ENCODE measurements around the gene SMTNL2.
"Not testable (repeated sequence)": the region's sequence is repeated elsewhere in the genome, so short reads cannot be mapped to it uniquely, and the experiment has no call there.

Gene SMTNL2

DNA sequence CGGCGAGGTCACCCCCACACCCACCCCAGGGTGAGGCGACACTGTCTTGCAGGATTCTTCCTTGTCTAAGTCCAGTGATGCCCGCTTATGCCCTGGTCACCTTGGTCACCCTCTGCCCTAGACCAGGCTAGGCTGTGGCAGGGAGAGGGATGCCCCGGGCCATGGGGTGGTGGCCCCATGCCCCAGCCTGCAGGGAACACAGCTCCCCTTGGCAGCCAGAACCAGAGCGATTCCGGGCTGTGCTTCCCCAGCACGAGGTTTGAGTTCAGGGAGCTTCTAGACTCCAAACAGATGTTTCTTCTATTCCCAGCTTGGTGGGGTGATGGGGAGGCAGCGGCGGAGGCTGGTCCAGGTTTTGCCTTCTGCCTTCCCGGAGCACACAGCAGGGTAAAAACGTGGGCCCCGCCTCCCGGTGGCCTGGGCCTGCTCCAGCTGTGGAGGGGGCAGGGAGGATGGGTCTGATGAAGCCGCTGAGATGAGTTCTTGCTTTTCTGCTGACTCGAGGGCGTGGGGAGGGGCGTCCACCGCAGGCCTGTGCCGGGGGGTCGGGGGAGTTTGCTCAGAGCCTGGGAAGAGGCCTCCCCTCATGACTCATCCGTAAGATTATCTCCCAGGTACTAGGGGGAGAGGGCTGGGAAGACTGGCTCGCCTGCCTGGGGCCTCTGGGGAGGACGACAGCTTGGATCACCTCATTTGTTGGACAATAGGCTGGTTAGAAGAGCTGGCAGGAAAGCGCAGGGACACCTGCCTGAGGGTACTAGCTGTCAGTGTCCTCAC lies 15.4 kb downstream of the SMTNL2 start:
- no peak for DNase-seq (ENCODE audit: extremely low read depth in 1 of 2, low read depth in 1 of 2)

DNA sequence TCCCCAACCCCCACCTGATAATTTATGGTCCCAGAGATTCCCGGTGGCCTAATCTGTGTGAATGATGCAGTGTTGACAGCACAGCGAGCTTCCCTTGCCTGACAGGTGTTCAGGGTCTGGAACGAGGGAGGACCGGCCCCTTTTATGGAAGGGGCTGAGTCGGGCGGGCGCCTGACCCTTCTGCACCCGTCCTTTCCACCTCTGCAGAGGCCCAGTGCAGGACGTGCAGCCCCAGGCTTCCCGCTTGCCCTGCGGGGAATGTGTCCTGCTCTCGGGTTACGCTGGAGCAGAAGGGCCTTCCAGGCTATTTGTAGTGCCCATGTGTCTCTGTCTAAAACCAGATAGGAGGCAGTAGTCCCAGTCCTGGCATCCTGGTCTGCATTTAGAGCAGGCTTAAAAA lies 16.2 kb downstream of the SMTNL2 start:
- DNase-seq (ENCODE audit: extremely low read depth in 1 of 2, low read depth in 1 of 2): no peak

DNA sequence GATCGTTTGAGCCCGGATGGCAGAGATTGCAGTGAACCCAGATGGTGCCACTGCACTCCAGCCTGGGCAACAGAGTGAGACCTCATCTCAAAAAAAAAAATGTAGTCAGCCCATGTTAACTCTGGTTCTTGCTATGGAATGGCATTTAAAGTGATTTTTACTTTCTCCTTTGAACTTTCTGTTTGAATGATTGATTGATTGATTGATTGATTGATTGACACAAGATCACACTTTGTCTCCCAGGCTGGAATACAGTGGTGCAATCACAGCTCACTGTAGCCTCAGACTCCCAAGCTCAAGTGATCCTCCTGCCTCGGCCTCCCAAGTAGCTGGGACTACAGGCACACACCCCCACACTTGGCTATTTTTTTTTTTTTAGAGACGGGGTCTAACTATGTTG lies 17.0 kb downstream of the SMTNL2 start:
- DNase-seq (ENCODE audit: extremely low read depth in 1 of 2, low read depth in 1 of 2): no peak

DNA sequence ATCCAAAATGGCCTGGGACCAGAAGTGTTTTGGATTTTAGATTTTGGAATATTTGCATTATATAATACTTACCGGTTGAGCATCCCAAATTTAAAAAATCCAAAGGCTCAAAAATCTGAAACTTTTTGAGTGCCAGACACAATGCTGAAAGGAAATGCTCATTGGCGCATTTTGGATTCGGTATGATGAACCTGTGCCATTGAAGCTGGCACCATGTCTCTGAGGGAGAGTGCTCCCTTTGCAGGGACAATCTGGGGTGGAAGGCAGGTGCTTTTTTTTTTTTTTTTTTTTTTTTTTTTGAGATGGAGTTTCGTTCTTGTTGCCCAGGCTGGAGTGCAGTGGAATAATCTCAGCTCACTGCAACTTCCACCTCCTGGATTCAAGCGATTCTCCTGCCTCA lies 17.7 kb downstream of the SMTNL2 start:
- DNase-seq (ENCODE audit: extremely low read depth in 1 of 2, low read depth in 1 of 2): no peak

DNA sequence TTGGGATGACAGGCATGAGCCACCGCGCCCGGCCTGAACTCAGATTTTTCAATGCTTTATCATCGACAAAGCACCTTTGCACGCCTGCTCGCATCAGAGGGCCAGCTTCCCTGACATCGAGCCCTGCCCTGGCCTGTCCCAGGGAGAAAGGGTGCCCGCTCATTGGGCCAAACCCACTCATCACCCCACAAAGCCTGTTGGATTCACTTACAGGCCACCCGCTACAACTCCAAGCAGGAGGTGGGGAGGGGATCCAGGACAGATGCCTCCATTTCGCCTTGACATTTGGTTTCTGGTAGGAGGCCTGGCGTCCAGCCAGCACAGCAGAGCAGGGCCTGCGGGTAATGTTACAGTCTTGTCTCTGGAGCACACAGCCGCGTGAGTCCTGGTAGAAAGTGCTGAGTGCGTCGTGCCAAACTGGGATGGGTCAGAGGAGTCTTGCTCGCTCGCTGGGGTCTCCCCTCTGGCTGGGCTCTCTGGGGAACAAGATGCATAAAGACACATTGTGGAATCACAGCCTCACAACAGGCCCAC lies 19.8 kb downstream of the SMTNL2 start:
- DNase-seq (ENCODE audit: extremely low read depth in 1 of 2, low read depth in 1 of 2): no peak

DNA sequence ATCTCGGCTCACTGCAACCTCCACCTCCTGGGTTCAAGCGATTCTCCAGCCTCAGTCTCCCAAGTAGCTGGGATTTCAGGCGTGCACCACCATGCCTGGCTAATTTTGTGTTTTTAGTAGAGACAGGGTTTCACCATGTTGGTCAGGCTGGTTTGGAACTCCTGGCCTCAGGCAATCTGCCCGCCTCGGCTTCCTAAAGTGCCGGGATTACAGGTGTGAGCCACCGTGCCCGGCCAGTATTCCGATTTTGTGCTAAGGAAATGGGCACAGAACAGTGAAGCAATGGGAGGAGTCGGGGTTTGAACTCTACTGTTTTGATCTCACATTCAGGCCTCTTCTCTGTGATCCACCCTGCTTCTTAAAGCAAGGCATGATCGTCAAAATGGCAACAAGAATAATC lies 20.4 kb downstream of the SMTNL2 start:
- not testable (repeated sequence) for DNase-seq (ENCODE audit: extremely low read depth in 1 of 2, low read depth in 1 of 2)

DNA sequence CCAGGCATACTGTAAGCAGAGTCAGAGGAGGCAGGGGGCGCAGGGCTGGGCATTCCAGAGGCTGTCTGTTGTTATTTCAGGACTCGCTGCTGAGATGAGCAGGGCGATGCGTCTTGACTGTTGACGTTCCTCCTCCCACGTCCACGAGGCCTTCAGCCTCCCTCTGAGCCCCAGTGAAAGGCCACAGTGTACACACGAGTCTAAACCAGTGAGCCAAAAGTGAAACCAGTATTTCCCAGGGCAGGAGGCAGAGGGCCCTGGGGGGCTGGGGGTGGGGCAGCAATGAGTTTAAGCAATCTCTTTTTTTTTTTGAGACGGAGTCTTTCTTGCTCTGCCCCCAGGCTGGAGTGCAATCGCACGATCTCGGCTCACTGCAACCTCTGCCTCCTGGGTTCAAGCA lies 21.5 kb downstream of the SMTNL2 start:
- no peak for DNase-seq (ENCODE audit: extremely low read depth in 1 of 2, low read depth in 1 of 2)

DNA sequence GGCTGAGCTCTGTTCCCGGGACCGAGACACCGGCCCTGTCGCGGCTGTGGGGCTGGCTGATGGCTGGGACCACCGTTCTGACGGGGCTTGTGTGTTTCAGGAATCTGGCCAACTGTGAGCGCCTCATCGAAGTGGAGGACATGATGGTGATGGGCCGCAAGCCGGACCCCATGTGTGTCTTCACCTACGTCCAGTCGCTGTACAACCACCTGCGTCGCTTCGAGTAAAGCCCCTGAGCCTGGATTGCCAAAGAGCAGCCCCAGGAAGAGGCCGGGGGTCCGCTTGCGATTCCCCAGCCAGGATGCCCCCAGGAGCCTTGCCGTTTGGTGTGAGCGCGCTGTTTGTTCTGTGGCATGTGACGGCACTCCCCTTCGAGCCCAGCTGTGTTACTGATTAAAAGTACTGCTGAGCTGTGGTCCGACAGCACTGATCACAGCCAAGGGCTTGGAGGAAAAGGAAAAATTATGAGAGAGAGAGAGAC lies 23.0 kb downstream of the SMTNL2 start:
- DNase-seq (ENCODE audit: extremely low read depth in 1 of 2, low read depth in 1 of 2): no peak

DNA sequence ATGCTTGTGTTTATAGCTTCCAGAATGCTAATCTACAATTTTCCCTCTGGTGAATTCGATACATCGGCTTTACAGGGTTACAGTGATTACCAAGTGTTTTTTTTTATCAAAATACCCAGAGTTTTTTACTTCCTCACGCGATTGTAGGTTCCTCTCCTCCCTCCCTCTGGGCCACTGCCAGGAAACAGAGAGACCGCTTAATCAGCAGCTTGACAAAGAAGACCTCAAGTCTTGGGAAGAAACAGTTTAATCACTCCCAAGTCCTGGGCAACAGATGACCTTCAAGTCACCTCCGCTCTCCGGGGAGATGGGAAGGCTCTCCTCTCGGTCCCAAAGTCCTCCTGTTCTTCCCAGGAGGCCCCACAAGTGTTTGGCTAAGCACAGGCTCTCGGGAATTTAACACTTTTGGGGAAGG lies 23.5 kb downstream of the SMTNL2 start:
- DNase-seq (ENCODE audit: extremely low read depth in 1 of 2, low read depth in 1 of 2): no peak

DNA sequence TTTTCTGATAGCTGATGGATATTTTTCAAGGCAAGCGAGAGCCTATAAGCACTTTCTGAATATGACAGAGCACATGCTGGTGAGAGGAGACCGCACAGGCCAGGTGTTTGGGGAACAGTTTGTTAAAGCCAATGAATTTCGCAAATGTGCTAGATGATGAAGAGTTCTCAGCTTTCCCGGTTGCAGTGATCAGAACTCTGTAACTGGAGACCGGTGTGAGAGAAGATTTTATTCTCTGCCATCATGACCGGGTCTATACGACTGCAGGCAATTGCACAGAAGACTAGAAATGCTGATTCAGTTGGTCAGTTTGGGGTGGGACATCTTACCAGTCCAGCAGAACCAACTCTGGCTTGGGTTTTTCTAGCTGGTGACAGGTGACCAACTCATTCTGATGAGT lies 25.4 kb downstream of the SMTNL2 start:
- no peak for DNase-seq (ENCODE audit: extremely low read depth in 1 of 2, low read depth in 1 of 2)

DNA sequence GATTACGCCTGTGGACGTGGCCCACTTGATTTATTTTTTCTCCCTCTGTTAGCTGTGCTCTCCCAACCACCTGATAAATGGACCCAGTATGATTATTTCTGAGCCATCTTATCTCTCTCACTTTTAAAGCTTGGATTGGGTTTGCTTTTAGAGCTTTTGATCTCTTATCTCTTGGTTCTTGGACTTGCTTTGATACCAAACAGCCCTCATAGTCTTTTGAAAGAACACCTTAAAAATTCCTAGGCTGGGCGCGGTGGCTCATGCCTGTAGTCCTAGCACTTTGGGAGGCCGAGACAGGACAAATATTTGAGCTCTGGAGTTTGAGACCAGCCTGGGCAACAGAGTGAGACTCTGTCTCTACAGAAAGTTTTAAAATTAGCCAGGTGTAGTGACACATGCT lies 25.8 kb downstream of the SMTNL2 start:
- DNase-seq (ENCODE audit: extremely low read depth in 1 of 2, low read depth in 1 of 2): no peak

DNA sequence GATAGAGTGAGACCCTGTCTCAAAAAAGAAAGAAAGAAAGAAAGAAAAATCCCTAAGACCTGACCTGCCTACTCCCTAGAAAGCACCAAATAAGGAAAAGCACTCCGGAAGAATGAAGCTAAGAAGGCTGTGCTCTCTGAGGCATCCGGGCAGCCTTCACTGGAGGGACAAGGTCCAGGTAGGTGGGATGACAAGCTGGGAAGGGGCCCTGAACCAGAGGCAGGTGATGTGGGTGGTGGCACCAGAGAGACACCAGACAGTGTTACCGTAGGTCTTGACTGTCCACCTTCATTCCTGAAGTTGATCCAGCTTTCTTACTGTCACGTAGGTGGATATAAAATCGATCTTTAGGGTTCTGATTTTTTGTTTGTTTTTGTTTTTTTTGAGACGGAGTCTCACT lies 26.3 kb downstream of the SMTNL2 start:
- DNase-seq (ENCODE audit: extremely low read depth in 1 of 2, low read depth in 1 of 2): no peak

DNA sequence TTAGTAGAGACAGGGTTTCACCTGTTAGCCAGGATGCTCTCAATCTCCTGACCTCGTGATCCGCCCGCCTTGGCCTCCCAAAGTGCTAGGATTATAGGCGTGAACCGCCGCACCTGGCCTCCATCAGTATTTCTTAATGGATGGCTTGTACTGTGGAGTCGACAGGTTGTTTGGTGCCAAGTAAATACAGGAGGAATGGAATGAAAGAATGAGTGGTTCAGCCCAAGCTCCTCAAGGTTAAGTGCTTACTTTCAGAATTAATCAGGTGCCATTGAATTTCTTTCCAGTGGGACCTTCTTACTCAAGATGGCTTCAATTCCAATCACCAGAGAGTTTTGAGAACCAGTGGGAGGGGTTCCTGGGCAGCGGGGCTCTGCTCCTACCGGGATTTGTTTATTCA lies 32.1 kb downstream of the SMTNL2 start:
- no peak for DNase-seq (ENCODE audit: extremely low read depth in 1 of 2, low read depth in 1 of 2)

DNA sequence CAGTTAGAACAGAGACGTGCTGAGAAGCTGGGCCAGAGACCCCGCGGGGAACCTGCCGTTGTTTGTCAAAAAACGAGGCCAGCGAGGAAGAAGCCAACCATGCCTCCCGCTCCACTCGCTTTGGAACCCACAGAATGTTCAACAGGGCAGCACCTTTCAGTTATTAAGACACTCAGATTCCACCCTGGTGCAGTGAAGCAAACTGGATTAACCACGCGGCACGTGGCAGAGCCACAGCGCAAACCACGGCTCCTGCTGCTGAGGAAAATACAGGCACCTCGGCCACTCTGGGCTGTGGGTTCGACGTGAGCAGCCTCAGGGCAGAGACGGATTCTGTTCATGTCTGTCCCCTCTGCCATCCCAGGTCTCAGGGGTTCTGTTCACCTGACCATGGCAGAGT lies 32.8 kb downstream of the SMTNL2 start:
- DNase-seq (ENCODE audit: extremely low read depth in 1 of 2, low read depth in 1 of 2): no peak

DNA sequence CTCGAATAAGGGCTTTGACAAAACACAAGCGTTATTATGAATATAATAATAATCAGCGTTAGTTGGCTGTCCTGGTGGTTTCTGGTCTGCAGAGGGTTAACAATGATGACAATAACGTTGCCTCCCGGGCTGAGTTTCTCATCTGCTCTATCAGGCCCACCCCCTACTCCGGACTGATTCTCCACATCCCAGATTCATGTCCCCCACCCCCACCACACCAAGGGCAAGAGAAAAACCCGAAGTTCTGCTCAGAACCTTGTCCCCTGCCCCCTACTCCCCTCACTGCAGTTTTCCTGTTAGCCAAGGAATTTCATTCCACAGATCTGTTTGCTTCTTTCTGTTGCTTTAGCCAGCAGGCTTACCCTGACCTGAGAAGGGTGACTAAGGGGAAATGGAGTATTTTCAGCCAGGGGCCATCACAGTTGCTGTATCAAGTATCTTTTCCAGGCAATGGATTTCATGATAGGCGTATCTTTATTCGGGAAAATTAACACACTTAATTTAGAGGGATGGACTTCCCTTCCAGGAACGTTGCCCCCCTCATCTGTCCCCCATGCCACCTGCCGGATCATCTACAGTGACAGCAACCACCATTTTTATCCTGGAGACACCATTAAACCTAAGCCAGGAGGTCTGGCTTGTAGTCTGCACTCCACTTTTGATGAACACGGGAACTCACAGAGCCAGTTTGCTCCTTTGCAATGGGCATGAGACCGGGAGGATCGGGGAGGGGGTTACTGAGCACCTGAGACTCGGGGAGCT lies 33.4 kb downstream of the SMTNL2 start:
- no peak for DNase-seq (ENCODE audit: extremely low read depth in 1 of 2, low read depth in 1 of 2)

DNA sequence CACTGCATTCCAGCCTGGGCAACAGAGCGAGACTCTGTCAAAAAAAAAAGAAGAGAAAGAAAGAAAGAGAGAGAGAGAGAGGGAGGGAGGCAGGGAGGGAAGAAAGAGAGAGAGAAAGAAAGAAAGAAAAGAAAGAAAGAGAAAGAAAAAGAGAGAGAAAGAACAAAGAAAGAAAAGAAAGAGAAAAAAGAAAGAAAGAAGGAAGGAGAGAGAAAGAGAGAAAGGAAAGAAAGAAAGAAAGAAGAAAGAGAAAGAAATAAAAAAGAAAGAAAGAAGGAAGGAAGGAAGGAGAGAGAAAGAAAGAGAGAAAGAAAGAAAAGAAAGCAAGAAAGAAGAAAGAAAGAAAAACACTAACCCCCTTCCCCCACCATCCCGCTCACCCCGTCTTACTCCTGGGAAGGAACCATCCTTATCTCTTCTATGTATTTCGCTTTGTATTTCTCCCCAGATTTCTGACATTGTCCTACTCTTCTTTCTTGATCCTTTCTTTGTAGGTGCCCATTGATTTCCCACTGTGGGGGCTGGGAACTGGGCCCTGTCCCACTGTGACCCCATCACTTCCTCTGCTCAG lies 36.3 kb downstream of the SMTNL2 start:
- no peak for DNase-seq (ENCODE audit: extremely low read depth in 1 of 2, low read depth in 1 of 2)

DNA sequence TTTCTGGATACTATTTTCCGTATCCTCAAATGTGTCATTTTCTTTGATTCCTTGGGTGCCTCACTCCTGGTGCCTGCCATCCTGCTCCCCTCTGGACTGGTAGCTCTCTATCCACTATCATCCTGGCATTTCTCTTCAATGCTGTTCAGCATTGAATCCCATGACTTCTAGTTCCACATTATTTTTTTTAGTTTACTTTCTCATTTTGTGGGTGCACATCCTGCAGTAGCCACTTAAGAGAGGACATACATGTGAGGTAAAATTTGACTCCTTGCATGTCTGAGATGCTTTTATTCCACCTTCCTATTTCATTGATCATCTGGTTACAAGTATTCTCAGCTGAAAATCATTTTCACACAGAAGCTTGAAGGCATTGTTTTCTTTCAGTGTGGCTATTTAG lies 38.0 kb downstream of the SMTNL2 start:
- no peak for DNase-seq (ENCODE audit: extremely low read depth in 1 of 2, low read depth in 1 of 2)

DNA sequence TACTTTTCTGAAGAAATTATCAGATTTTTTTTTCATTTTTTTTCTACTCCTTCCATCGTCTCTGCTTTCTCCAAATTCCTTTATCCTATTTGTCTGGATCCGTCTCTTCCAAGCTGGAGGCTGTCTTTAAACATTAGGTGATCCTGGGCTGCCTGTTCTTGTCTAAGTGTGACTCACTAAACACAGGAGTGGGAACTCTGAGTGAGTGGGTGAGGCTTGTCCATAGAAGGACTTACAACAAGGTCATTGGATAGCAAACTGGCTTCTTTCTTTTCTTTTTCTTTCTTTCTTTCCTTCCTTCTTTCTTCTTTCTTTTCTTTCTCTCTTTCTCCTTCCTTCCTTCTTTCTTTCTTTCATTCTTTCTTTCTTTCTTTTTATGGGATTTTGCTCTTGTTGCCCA lies 38.9 kb downstream of the SMTNL2 start:
- no peak for DNase-seq (ENCODE audit: extremely low read depth in 1 of 2, low read depth in 1 of 2)

DNA sequence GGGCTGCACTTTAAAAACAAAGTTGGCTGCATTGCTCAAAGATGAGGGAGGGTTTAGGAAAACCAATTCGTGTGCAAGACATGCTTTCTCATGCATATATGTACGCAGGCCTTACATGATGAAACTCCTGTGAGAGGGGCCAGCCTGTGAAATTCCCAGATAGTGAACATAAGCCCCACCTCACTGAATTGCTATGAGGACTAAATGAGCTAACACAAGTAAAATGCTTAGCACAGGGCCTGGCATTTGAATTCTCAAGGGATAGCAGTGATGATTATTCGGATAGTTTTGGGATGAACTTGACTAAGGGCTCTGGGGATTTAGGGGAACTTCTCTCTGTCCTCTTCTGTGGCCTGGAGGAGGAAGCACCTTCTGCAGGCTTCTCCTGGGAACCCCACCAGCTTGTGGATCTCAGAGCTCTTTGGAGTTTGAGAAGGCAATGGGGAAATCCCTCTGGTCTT lies 40.2 kb downstream of the SMTNL2 start:
- not testable (repeated sequence) for DNase-seq (ENCODE audit: extremely low read depth in 1 of 2, low read depth in 1 of 2)

DNA sequence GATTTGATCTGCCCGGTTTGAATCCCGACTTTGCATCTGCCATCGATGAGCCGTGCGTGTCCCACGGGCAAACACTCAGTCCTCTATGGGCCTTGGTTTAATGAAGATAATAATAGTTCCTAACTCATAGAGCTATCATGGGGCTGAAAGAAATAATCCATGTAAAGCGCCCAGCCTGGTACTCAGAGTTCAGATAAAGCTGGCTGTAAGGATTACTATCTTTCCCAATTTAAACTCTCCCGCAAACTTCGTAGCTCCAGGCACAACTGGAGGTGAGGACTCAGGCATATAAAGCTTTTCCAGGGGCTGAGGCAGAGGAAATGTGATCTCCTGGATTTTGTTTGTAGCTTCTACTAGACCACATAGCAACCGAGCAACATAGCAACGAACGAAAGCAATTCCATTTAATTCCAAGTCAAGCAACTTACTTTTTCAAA lies 40.9 kb downstream of the SMTNL2 start:
- DNase-seq (ENCODE audit: extremely low read depth in 1 of 2, low read depth in 1 of 2): no peak

DNA sequence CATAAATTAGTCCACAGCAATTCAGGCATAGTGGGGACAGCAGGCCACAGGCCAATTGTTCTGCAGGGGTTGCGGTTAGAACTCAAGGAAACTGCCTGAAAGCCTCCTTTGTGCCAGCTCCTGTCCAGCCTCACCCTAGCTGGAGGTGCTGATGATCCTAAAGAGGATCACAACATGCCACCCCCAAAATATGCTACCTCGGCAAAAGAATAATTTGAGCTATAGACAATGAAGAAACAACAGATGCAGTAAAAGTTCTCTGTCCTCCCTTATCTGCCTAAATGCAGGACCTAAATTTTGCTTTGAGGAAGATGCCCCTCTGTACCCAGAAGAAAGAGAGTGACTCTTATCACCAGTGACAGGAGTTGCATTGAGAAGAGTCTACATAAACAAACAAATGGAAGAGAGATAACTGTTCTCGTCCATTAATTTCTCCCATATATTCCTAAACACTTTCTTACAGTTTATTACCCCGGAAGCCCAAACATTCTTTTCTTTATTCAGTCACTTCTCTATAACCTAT lies 42.5 kb downstream of the SMTNL2 start:
- DNase-seq (ENCODE audit: extremely low read depth in 1 of 2, low read depth in 1 of 2): no peak

Measured in activated CD8-positive, alpha-beta memory T cell treated with anti-CD3 and anti-CD28 coated beads for 1 hour (primary cell).